Neuron (in vitro differentiated cells): ENCODE measurements around the gene SCRN3.

Experiments used
- H2AFZ ChIP-seq: one replicate; pipeline ENCODE4 v1.6.1; 2013; ENCODE audit warnings: low read depth, mild to moderate bottlenecking, inconsistent platforms, low read length, moderate library complexity
- H3K27me3 ChIP-seq: one replicate; pipeline ENCODE4 v1.6.1; 2013; ENCODE audit warnings: low read length; ENCODE audit not compliant: insufficient read depth
- H3K36me3 ChIP-seq: one replicate; pipeline ENCODE4 v1.6.1; 2013; ENCODE audit warnings: low read length; ENCODE audit not compliant: insufficient read depth
- H3K4me1 ChIP-seq: one replicate; pipeline ENCODE4 v1.6.1; 2013; ENCODE audit warnings: low read length; ENCODE audit not compliant: insufficient read depth
- H3K4me3 ChIP-seq: 2 replicates; pipeline ENCODE4 v1.5.1; 2013; ENCODE audit warnings: mild to moderate bottlenecking, low read length, moderate library complexity
- H3K9me3 ChIP-seq: one replicate; pipeline ENCODE4 v1.6.1; 2013; ENCODE audit warnings: low read length

The SCRN3 gene

DNA sequence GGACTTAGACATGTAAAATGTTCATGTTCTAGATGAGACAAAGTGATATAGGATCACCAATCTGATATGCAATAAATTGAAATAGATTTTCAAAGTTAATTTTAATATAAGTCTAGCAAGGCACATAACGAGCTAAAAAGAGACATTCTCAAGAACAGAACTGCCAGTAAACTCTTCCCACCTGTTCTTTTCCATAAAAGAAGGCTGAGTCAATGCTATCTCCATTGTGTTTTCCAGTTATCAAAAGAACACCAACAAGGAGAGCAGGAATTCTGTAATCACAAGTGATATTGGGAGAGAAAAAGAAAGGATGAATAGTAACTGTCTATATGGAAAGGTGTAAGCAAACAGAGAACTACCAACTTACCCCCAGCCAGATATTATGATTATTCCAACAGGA lies 65.7 kb downstream of the SCRN3 start:
- H3K4me1 ChIP-seq = no peaks in the 10 kb centered on the region

DNA sequence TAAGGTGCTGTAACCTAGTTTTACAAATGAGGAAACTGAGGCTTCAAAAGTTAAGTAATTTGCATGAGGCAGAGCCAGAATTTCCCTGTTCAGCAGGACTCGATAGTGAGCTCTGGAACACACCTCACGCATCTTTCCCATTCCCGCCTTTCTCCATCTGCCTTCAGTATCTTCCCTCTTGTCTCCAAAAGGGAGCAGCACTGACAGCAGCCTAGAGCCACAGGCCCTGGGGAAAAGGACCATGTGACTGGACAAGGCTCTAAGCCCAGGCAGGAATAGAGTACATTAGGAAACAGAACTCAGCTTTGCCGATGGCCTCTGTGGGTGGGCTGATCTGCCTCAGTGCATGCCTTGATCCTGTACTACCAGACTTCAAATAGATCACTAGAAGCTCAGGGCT lies 69.8 kb downstream of the SCRN3 start:
- H3K36me3 ChIP-seq = no peaks in the 10 kb centered on the region
- no peak overlapping the region for H3K4me3 ChIP-seq
- no peaks in the 10 kb centered on the region for H3K4me1 ChIP-seq
- no peaks in the 10 kb centered on the region for H3K9me3 ChIP-seq
- H2AFZ ChIP-seq = no peak overlapping the region
- H3K27me3 ChIP-seq = no peaks in the 10 kb centered on the region

More for the DNA sequence above, 65.7 kb downstream of the SCRN3 start:
- Histone ChIP-seq H2AFZ (no peak overlapping the region), H3K27me3 (no peaks in the 10 kb centered on the region), H3K4me3 (no peak overlapping the region), H3K9me3 (no peaks in the 10 kb centered on the region), H3K36me3 (no peaks in the 10 kb centered on the region)

DNA sequence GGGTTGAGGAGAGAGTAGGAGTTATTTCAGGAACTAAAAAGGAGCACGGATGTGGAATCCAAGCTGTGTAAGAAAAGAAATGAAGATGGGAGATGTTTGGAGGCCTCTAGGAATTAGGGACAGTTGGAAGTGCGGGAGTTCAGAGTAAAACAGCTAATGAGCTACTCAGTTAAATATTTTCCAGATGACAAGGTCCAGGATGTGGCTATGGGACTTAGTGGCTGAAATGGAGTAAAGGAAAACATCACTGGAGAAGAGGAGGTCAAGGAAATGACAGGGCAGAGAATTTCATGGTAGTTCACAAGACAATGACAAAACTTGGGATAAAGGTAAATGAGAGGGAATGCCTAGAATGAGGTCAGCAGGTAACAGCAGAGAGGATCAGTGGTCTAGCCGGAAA lies 78.3 kb downstream of the SCRN3 start:
- Histone ChIP-seq H3K9me3 (no peaks in the 10 kb centered on the region), H2AFZ (no peak overlapping the region), H3K36me3 (no peaks in the 10 kb centered on the region), H3K27me3 (no peaks in the 10 kb centered on the region), H3K4me1 (no peaks in the 10 kb centered on the region), H3K4me3 (no peak overlapping the region)

DNA sequence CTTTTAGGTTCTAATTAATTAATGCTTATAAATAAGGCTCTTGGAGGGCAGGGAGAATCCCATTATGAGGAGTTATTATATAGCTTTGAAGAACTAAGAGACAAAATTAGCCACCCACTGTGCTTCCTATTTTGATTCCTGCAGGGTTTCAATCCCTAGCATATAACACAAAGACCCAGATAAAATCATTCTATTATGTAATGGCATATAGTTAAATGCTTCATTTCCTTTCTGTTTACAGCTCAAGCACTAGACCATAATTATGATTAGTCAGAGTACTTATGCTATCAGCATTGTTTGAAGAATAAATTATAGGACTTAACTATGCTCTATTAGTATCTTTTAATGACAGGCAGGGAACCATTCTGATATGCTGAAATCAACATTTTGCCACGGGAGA lies 82.2 kb downstream of the SCRN3 start:
- Histone ChIP-seq H3K36me3 (no peaks in the 10 kb centered on the region), H3K4me3 (no peak overlapping the region), H3K9me3 (no peaks in the 10 kb centered on the region), H3K4me1 (no peaks in the 10 kb centered on the region), H3K27me3 (no peaks in the 10 kb centered on the region), H2AFZ (no peak overlapping the region)
